ENCODE measurements around the gene KCTD5. TPM values are rescaled to one million over a fixed set of nuclear protein-coding genes. Genes with fewer than 3 reads are reported as not detected.
"Not testable (repeated sequence)": the region's sequence is repeated elsewhere in the genome, so short reads cannot be mapped to it uniquely, and the experiment has no call there.

The KCTD5 gene
- total RNA-seq, 1 experiment from 2014 or later: 27.8 TPM

- not testable (repeated sequence) for ATAC-seq
Measured at GRCh38 chr16:2644754-2645453, 37.4 kb upstream of the KCTD5 start.

GRCh38 chr16:2651268-2651871 is 31.0 kb upstream of the KCTD5 start:
- H3K4me3 Mint-ChIP-seq; H3K27me3 Mint-ChIP-seq (ENCODE audit: low read depth); H3K36me3 Mint-ChIP-seq; ATAC-seq; H3K27ac Mint-ChIP-seq; POLR2A ChIA-PET; H3K4me1 Mint-ChIP-seq; H3K9me3 Mint-ChIP-seq; DNase-seq (ENCODE audit: low spot score); CTCF ChIA-PET: not testable (repeated sequence)

More at GRCh38 chr16:2644754-2645453, 37.4 kb upstream of the KCTD5 start:
- DNase-seq (ENCODE audit: low spot score); H3K36me3 Mint-ChIP-seq; POLR2A ChIA-PET; H3K27me3 Mint-ChIP-seq (ENCODE audit: low read depth); H3K27ac Mint-ChIP-seq; H3K9me3 Mint-ChIP-seq; CTCF ChIA-PET; H3K4me3 Mint-ChIP-seq; H3K4me1 Mint-ChIP-seq: not testable (repeated sequence)

GRCh38 chr16:2653915-2654314 is 28.4 kb upstream of the KCTD5 start:
- DNase-seq (ENCODE audit: low spot score); H3K27ac Mint-ChIP-seq; H3K36me3 Mint-ChIP-seq; H3K9me3 Mint-ChIP-seq; H3K27me3 Mint-ChIP-seq (ENCODE audit: low read depth); POLR2A ChIA-PET; H3K4me3 Mint-ChIP-seq; ATAC-seq; CTCF ChIA-PET; H3K4me1 Mint-ChIP-seq: not testable (repeated sequence)

DNA sequence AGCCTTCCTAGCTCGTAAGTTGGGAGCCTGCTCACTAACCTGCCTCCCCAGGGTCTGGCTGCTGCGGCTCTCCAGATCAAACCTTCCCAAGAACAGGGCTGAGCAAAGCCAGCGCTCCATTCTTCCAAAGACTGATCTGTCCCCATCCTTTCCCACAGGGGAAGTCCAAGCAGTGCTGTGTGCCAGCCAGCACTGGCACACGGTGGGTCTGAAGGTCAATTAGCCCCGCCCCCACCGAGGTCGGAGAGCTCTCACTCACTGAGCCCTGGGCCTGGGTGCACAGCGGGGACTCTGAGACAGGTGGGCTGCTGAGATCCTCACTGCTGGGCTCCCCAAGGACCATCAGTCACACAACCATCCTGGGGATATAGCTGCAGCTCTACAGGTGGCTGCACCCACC is 27.4 kb upstream of the KCTD5 start:
- H3K4me3 Mint-ChIP-seq; POLR2A ChIA-PET; H3K27me3 Mint-ChIP-seq (ENCODE audit: low read depth); H3K4me1 Mint-ChIP-seq; H3K9me3 Mint-ChIP-seq; H3K36me3 Mint-ChIP-seq; H3K27ac Mint-ChIP-seq; CTCF ChIA-PET; DNase-seq (ENCODE audit: low spot score): not testable (repeated sequence)
- peak; percentile 23; the same call in 1 of the 2 replicates for ATAC-seq

- ChIA-PET POLR2A (interaction anchor here (0.7 kb wide), 1 partner anchor 105 kb away, joined by 3 read pairs; no protein-coding TSS in a partner anchor), CTCF (no interaction called here)
- no peak overlapping the region for H3K27ac Mint-ChIP-seq
- ATAC-seq (no peak), DNase-seq (ENCODE audit: low spot score) (no peak)
- no peak overlapping the region for H3K4me3 Mint-ChIP-seq
- no peaks in the 10 kb centered on the region for H3K4me1 Mint-ChIP-seq
- peaks cover 6% of the 10 kb centered on the region for H3K9me3 Mint-ChIP-seq
- peaks cover 14% of the 10 kb centered on the region for H3K27me3 Mint-ChIP-seq (ENCODE audit: low read depth)
- no peaks in the 10 kb centered on the region for H3K36me3 Mint-ChIP-seq
- no peak for TF ChIP-seq JUN (CRISPR knock-in tag; IDR thresholded peaks at IDR 0.05)
- no peak for TF ChIP-seq IRF2 (CRISPR knock-in tag; IDR thresholded peaks at IDR 0.05; ENCODE audit: borderline replicate concordance, low read depth)
- no peak for TF ChIP-seq FOXP4 (CRISPR knock-in tag; IDR thresholded peaks at IDR 0.05)
- TF ChIP-seq, protein P1, sequence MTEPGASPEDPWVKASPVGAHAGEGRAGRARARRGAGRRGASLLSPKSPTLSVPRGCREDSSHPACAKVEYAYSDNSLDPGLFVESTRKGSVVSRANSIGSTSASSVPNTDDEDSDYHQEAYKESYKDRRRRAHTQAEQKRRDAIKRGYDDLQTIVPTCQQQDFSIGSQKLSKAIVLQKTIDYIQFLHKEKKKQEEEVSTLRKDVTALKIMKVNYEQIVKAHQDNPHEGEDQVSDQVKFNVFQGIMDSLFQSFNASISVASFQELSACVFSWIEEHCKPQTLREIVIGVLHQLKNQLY (CRISPR knock-in tag; IDR thresholded peaks at IDR 0.05): no peak
- TF ChIP-seq OVOL2 (CRISPR knock-in tag; IDR thresholded peaks at IDR 0.05; ENCODE audit: borderline replicate concordance): no peak
- TF ChIP-seq ZNF671 (CRISPR knock-in tag; IDR thresholded peaks at IDR 0.05): no peak
- no peak for TF ChIP-seq ATF2 (CRISPR knock-in tag; IDR thresholded peaks at IDR 0.05; ENCODE audit: borderline replicate concordance, low read depth)
- TF ChIP-seq, protein P2, sequence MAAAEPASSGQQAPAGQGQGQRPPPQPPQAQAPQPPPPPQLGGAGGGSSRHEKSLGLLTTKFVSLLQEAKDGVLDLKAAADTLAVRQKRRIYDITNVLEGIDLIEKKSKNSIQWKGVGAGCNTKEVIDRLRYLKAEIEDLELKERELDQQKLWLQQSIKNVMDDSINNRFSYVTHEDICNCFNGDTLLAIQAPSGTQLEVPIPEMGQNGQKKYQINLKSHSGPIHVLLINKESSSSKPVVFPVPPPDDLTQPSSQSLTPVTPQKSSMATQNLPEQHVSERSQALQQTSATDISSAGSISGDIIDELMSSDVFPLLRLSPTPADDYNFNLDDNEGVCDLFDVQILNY (CRISPR knock-in tag; IDR thresholded peaks at IDR 0.05): no peak
- TF ChIP-seq, protein P3, sequence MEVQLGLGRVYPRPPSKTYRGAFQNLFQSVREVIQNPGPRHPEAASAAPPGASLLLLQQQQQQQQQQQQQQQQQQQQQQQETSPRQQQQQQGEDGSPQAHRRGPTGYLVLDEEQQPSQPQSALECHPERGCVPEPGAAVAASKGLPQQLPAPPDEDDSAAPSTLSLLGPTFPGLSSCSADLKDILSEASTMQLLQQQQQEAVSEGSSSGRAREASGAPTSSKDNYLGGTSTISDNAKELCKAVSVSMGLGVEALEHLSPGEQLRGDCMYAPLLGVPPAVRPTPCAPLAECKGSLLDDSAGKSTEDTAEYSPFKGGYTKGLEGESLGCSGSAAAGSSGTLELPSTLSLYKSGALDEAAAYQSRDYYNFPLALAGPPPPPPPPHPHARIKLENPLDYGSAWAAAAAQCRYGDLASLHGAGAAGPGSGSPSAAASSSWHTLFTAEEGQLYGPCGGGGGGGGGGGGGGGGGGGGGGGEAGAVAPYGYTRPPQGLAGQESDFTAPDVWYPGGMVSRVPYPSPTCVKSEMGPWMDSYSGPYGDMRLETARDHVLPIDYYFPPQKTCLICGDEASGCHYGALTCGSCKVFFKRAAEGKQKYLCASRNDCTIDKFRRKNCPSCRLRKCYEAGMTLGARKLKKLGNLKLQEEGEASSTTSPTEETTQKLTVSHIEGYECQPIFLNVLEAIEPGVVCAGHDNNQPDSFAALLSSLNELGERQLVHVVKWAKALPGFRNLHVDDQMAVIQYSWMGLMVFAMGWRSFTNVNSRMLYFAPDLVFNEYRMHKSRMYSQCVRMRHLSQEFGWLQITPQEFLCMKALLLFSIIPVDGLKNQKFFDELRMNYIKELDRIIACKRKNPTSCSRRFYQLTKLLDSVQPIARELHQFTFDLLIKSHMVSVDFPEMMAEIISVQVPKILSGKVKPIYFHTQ (CRISPR knock-in tag; IDR thresholded peaks at IDR 0.05): no peak
- TF ChIP-seq, protein P4, sequence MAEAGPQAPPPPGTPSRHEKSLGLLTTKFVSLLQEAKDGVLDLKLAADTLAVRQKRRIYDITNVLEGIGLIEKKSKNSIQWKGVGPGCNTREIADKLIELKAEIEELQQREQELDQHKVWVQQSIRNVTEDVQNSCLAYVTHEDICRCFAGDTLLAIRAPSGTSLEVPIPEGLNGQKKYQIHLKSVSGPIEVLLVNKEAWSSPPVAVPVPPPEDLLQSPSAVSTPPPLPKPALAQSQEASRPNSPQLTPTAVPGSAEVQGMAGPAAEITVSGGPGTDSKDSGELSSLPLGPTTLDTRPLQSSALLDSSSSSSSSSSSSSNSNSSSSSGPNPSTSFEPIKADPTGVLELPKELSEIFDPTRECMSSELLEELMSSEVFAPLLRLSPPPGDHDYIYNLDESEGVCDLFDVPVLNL (CRISPR knock-in tag; IDR thresholded peaks at IDR 0.05; ENCODE audit: borderline replicate concordance, low read depth): no peak
- TF ChIP-seq KAT7 (CRISPR knock-in tag; IDR thresholded peaks at IDR 0.05; ENCODE audit: borderline replicate concordance): no peak
- no peak for TF ChIP-seq ZNF396 (CRISPR knock-in tag; IDR thresholded peaks at IDR 0.05; ENCODE audit: borderline replicate concordance)
Measured at GRCh38 chr16:2656985-2657384, 25.3 kb upstream of the KCTD5 start.
